ENCODE results near the gene TENM4. TPM values are rescaled to one million over a fixed set of nuclear protein-coding genes. Genes with fewer than 3 reads are reported as not detected.

The TENM4 gene
- total RNA-seq, 1 donor from 2014 or later = not detected

- Mint-ChIP-seq H3K27me3 (ENCODE audit: low read depth) (peaks cover under 1% of the 10 kb centered on the region), H3K4me3 (ENCODE audit: low read depth) (no peak overlapping the region), H3K36me3 (ENCODE audit: low read depth) (no peaks in the 10 kb centered on the region), H3K4me1 (ENCODE audit: low read depth) (no peaks in the 10 kb centered on the region), H3K27ac (no peak overlapping the region), H3K9me3 (no peaks in the 10 kb centered on the region)
- no peak for DNase-seq (ENCODE audit: low spot score)
- intact Hi-C loops (cut with micrococcal nuclease) = no loop called here
These were observed 468.7 kb downstream of the TENM4 start for GRCh38 chr11:78972177-78972576.

GRCh38 chr11:78967811-78968210 is 473.0 kb downstream of the TENM4 start:
- no peak for DNase-seq (ENCODE audit: low spot score)
- no peaks in the 10 kb centered on the region for H3K9me3 Mint-ChIP-seq
- H3K4me1 Mint-ChIP-seq (ENCODE audit: low read depth) = no peaks in the 10 kb centered on the region
- H3K27me3 Mint-ChIP-seq (ENCODE audit: low read depth) = peaks cover 15% of the 10 kb centered on the region
- no peak overlapping the region for H3K27ac Mint-ChIP-seq
- no peaks in the 10 kb centered on the region for H3K36me3 Mint-ChIP-seq (ENCODE audit: low read depth)
- intact Hi-C loops (cut with micrococcal nuclease) = no loop called here
- H3K4me3 Mint-ChIP-seq (ENCODE audit: low read depth) = no peak overlapping the region

- Mint-ChIP-seq H3K4me1 (ENCODE audit: low read depth) (no peaks in the 10 kb centered on the region), H3K27me3 (ENCODE audit: low read depth) (peaks cover 32% of the 10 kb centered on the region), H3K4me3 (ENCODE audit: low read depth) (no peak overlapping the region), H3K36me3 (ENCODE audit: low read depth) (no peaks in the 10 kb centered on the region), H3K9me3 (no peaks in the 10 kb centered on the region), H3K27ac (no peak overlapping the region)
- DNase-seq (ENCODE audit: low spot score) = no peak
- intact Hi-C loops (cut with micrococcal nuclease) = no loop called here
These were observed 475.4 kb downstream of the TENM4 start for GRCh38 chr11:78965432-78965831.

- no peak for DNase-seq (ENCODE audit: low spot score)
- no peak overlapping the region for H3K27ac Mint-ChIP-seq
- no peaks in the 10 kb centered on the region for H3K4me1 Mint-ChIP-seq (ENCODE audit: low read depth)
- H3K36me3 Mint-ChIP-seq (ENCODE audit: low read depth) = no peaks in the 10 kb centered on the region
- H3K9me3 Mint-ChIP-seq = no peaks in the 10 kb centered on the region
- H3K27me3 Mint-ChIP-seq (ENCODE audit: low read depth) = peaks cover 35% of the 10 kb centered on the region
- intact Hi-C loops (cut with micrococcal nuclease) = no loop called here
- no peak overlapping the region for H3K4me3 Mint-ChIP-seq (ENCODE audit: low read depth)
These were observed 478.7 kb downstream of the TENM4 start for GRCh38 chr11:78961937-78962701.

- H3K27me3 Mint-ChIP-seq (ENCODE audit: low read depth) = peaks cover 34% of the 10 kb centered on the region
- intact Hi-C loops (cut with micrococcal nuclease) = no loop called here
- H3K4me3 Mint-ChIP-seq (ENCODE audit: low read depth) = no peak overlapping the region
- DNase-seq (ENCODE audit: low spot score) = no peak
- H3K36me3 Mint-ChIP-seq (ENCODE audit: low read depth) = no peaks in the 10 kb centered on the region
- H3K27ac Mint-ChIP-seq = no peak overlapping the region
- no peaks in the 10 kb centered on the region for H3K4me1 Mint-ChIP-seq (ENCODE audit: low read depth)
- no peaks in the 10 kb centered on the region for H3K9me3 Mint-ChIP-seq
These were observed 479.6 kb downstream of the TENM4 start for GRCh38 chr11:78961247-78961646.

GRCh38 chr11:78958444-78958843 is 482.4 kb downstream of the TENM4 start:
- H3K27ac Mint-ChIP-seq = no peak overlapping the region
- intact Hi-C loops (cut with micrococcal nuclease) = no loop called here
- DNase-seq (ENCODE audit: low spot score) = no peak

GRCh38 chr11:78957476-78958245 is 483.2 kb downstream of the TENM4 start:
- Mint-ChIP-seq H3K4me3 (ENCODE audit: low read depth) (no peak overlapping the region), H3K36me3 (ENCODE audit: low read depth) (no peaks in the 10 kb centered on the region), H3K27ac (no peak overlapping the region), H3K4me1 (ENCODE audit: low read depth) (no peaks in the 10 kb centered on the region), H3K9me3 (no peaks in the 10 kb centered on the region), H3K27me3 (ENCODE audit: low read depth) (peaks cover 23% of the 10 kb centered on the region)
- DNase-seq (ENCODE audit: low spot score) = no peak
- intact Hi-C loops (cut with micrococcal nuclease) = no loop called here

More at GRCh38 chr11:78958444-78958843, 482.4 kb downstream of the TENM4 start:
- H3K4me3 Mint-ChIP-seq (ENCODE audit: low read depth) = no peak overlapping the region
- no peaks in the 10 kb centered on the region for H3K36me3 Mint-ChIP-seq (ENCODE audit: low read depth)
- peaks cover 26% of the 10 kb centered on the region for H3K27me3 Mint-ChIP-seq (ENCODE audit: low read depth)
- H3K4me1 Mint-ChIP-seq (ENCODE audit: low read depth) = no peaks in the 10 kb centered on the region
- H3K9me3 Mint-ChIP-seq = no peaks in the 10 kb centered on the region

- Mint-ChIP-seq H3K4me1 (ENCODE audit: low read depth) (no peaks in the 10 kb centered on the region), H3K4me3 (ENCODE audit: low read depth) (no peak overlapping the region)
- intact Hi-C loops (cut with micrococcal nuclease) = no loop called here
These were observed 486.1 kb downstream of the TENM4 start for GRCh38 chr11:78954696-78955095.

GRCh38 chr11:78954261-78954660 is 486.6 kb downstream of the TENM4 start:
- intact Hi-C loops (cut with micrococcal nuclease) = no loop called here
- H3K9me3 Mint-ChIP-seq = no peaks in the 10 kb centered on the region
- no peaks in the 10 kb centered on the region for H3K4me1 Mint-ChIP-seq (ENCODE audit: low read depth)
- no peaks in the 10 kb centered on the region for H3K36me3 Mint-ChIP-seq (ENCODE audit: low read depth)
- H3K4me3 Mint-ChIP-seq (ENCODE audit: low read depth) = no peak overlapping the region
- no peak for DNase-seq (ENCODE audit: low spot score)
- H3K27me3 Mint-ChIP-seq (ENCODE audit: low read depth) = peaks cover 7% of the 10 kb centered on the region
- H3K27ac Mint-ChIP-seq = no peak overlapping the region

More at GRCh38 chr11:78954696-78955095, 486.1 kb downstream of the TENM4 start:
- DNase-seq (ENCODE audit: low spot score) = no peak
- peaks cover 7% of the 10 kb centered on the region for H3K27me3 Mint-ChIP-seq (ENCODE audit: low read depth)
- no peaks in the 10 kb centered on the region for H3K9me3 Mint-ChIP-seq
- no peaks in the 10 kb centered on the region for H3K36me3 Mint-ChIP-seq (ENCODE audit: low read depth)
- no peak overlapping the region for H3K27ac Mint-ChIP-seq

GRCh38 chr11:78952890-78953289 is 487.9 kb downstream of the TENM4 start:
- intact Hi-C loops (cut with micrococcal nuclease) = no loop called here
- H3K27ac Mint-ChIP-seq = no peak overlapping the region
- no peaks in the 10 kb centered on the region for H3K4me1 Mint-ChIP-seq (ENCODE audit: low read depth)
- no peak overlapping the region for H3K4me3 Mint-ChIP-seq (ENCODE audit: low read depth)
- no peaks in the 10 kb centered on the region for H3K36me3 Mint-ChIP-seq (ENCODE audit: low read depth)
- DNase-seq (ENCODE audit: low spot score) = no peak
- peaks cover 5% of the 10 kb centered on the region for H3K27me3 Mint-ChIP-seq (ENCODE audit: low read depth)
- H3K9me3 Mint-ChIP-seq = no peaks in the 10 kb centered on the region

- DNase-seq (ENCODE audit: low spot score) = no peak
- Mint-ChIP-seq H3K9me3 (no peaks in the 10 kb centered on the region), H3K4me3 (ENCODE audit: low read depth) (no peak overlapping the region), H3K27ac (no peak overlapping the region), H3K27me3 (ENCODE audit: low read depth) (peaks cover 4% of the 10 kb centered on the region), H3K36me3 (ENCODE audit: low read depth) (no peaks in the 10 kb centered on the region), H3K4me1 (ENCODE audit: low read depth) (no peaks in the 10 kb centered on the region)
- intact Hi-C loops (cut with micrococcal nuclease) = no loop called here
These were observed 488.7 kb downstream of the TENM4 start for GRCh38 chr11:78952175-78952574.

GRCh38 chr11:78949976-78950690 is 490.7 kb downstream of the TENM4 start:
- Mint-ChIP-seq H3K4me1 (ENCODE audit: low read depth) (no peaks in the 10 kb centered on the region), H3K4me3 (ENCODE audit: low read depth) (no peak overlapping the region), H3K27ac (no peak overlapping the region), H3K27me3 (ENCODE audit: low read depth) (peaks cover 3% of the 10 kb centered on the region), H3K36me3 (ENCODE audit: low read depth) (no peaks in the 10 kb centered on the region), H3K9me3 (no peaks in the 10 kb centered on the region)
- DNase-seq (ENCODE audit: low spot score) = no peak
- intact Hi-C loops (cut with micrococcal nuclease) = no loop called here

Measured in activated T-helper 2 cell treated with anti-CD3 and anti-CD28 coated beads, Interferon-gamma antibody, Interleukin-2, Interleukin-4, amounts not matched to agents 10 μg/mL and 5 μg/mL and 100 μg/mL, durations not matched to agents 14 hours and 24 hours and 36 hours (primary cell).